ENCODE results near the gene TCN2.

Gene TCN2

GRCh38 chr22:30634471-30635233, 27.7 kb downstream of the TCN2 start (continued):
- TF ChIP-seq ZBTB7A (tag by site-specific recombination; IDR thresholded peaks at IDR 0.05; ENCODE audit: low read depth) (no peak), YY2 (tag by site-specific recombination; IDR thresholded peaks at IDR 0.05) (no peak), ZNF155 (tag by site-specific recombination; IDR thresholded peaks at IDR 0.05) (no peak), SCRT2 (tag by site-specific recombination; IDR thresholded peaks at IDR 0.05) (peak; percentile 69), ZIC2 (tag by site-specific recombination; IDR thresholded peaks at IDR 0.05) (peak; percentile 61; the same call in 1 of the 2 replicates), OSR2 (tag by site-specific recombination; IDR thresholded peaks at IDR 0.05) (no peak), ZSCAN5A (tag by site-specific recombination; IDR thresholded peaks at IDR 0.05) (no peak), ZNF37A (tag by site-specific recombination; IDR thresholded peaks at IDR 0.05) (no peak), ZNF266 (tag by site-specific recombination; IDR thresholded peaks at IDR 0.05; ENCODE audit: low read depth) (no peak), KLF7 (tag by site-specific recombination; IDR thresholded peaks at IDR 0.05; ENCODE audit: borderline replicate concordance) (no peak), REST (tag by site-specific recombination; IDR thresholded peaks at IDR 0.05) (no peak), ZNF148 (tag by site-specific recombination; IDR thresholded peaks at IDR 0.05; ENCODE audit: borderline replicate concordance) (no peak), ZNF561 (tag by site-specific recombination; IDR thresholded peaks at IDR 0.05; ENCODE audit: borderline replicate concordance) (no peak), ZNF274 (IDR thresholded peaks at IDR 0.05; ENCODE audit: low read length) (no peak), ZNF274 (tag by site-specific recombination; IDR thresholded peaks at IDR 0.05; ENCODE audit: borderline replicate concordance) (no peak), ZNF558 (tag by site-specific recombination; IDR thresholded peaks at IDR 0.05) (no peak), ZNF645 (tag by site-specific recombination; IDR thresholded peaks at IDR 0.05) (no peak), BCL11A (tag by site-specific recombination; IDR thresholded peaks at IDR 0.05; ENCODE audit: low read depth) (no peak), ZBTB44 (tag by site-specific recombination; IDR thresholded peaks at IDR 0.05) (no peak), ZNF362 (tag by site-specific recombination; IDR thresholded peaks at IDR 0.05) (no peak), HOXC10 (CRISPR knock-in tag; IDR thresholded peaks at IDR 0.05) (no peak), HOXD13 (CRISPR knock-in tag; IDR thresholded peaks at IDR 0.05; ENCODE audit: borderline replicate concordance) (no peak), ZNF777 (tag by site-specific recombination; IDR thresholded peaks at IDR 0.05; ENCODE audit: borderline replicate concordance) (0 out of 2 replicates have a peak, but pooled peaks have one; percentile 16), ZNF239 (tag by site-specific recombination; IDR thresholded peaks at IDR 0.05) (no peak), ZNF146 (tag by site-specific recombination; IDR thresholded peaks at IDR 0.05) (no peak), ZNF132 (tag by site-specific recombination; IDR thresholded peaks at IDR 0.05; ENCODE audit: borderline replicate concordance) (no peak), YY1 (tag by site-specific recombination; IDR thresholded peaks at IDR 0.05) (no peak), GLI2 (tag by site-specific recombination; IDR thresholded peaks at IDR 0.05; ENCODE audit: borderline replicate concordance, low read depth) (no peak), ZNF433 (tag by site-specific recombination; IDR thresholded peaks at IDR 0.05; ENCODE audit: low read depth) (no peak), ZNF114 (tag by site-specific recombination; IDR thresholded peaks at IDR 0.05) (no peak)
